GM18499 (cell line): ENCODE data around the gene MAGEB18.

Source experiments
- ATAC-seq: cut with Tn5 transposase; IDR thresholded peaks from one replicate; pipeline ENCODE4 v1.9.1; 2021; ENCODE audit warnings: moderate number of reproducible peaks; ENCODE audit not compliant: insufficient read depth, unreplicated experiment

Gene MAGEB18

DNA sequence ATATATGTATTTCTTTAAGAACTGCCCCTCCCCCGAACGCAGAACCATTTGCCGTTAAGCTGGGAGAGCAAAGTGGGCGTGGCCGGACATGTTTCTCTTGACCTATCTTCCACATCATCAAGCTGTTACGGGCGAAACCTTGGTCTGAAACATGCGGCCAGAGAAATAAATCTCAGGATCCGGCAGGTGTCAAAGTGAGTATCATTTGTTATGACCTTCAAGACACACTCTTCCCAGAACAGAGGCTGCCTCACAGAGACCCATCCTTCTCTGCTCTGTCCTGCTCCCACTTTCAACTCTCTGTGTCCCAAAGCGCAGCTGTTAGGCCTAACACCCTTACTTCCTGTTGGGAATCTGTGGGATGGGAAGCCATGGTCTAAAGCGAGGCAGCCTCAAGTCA, at the start of gene MAGEB18:
Gene MAGEB18 (plus strand): TSS at position 70 of the 400 bp plus-strand sequence. CDS start 643 bp downstream, outside the sequence.
- ATAC-seq, result no peak

DNA sequence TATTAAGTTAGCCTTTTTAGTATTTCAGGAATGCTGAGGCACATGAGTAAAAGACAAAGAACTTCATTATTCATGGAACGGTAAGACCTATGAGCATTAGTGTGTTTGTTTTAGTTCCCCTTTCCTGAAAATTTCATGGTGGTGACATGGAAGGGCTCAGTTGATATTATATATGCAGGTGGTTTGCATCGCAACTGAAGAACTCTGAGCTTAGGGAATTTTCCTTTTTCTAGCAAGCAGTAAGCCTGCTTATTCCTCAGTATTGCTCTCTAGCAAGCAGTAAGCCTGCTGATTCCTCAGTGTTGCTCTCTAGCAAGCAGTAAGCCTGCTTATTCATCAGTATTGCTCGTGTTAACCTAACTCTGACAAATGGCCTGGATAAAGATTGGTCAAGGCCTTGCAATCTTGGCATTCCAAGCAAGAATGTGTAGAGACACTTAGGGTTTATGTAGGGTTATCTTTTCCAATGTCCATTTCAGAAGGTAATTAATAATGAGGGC, 37.7 kb upstream of the MAGEB18 start:
- ATAC-seq, result no peak

- no peak for ATAC-seq
Measured at GRCh38 chrX:26109142-26109541, 29.0 kb upstream of the MAGEB18 start.

DNA sequence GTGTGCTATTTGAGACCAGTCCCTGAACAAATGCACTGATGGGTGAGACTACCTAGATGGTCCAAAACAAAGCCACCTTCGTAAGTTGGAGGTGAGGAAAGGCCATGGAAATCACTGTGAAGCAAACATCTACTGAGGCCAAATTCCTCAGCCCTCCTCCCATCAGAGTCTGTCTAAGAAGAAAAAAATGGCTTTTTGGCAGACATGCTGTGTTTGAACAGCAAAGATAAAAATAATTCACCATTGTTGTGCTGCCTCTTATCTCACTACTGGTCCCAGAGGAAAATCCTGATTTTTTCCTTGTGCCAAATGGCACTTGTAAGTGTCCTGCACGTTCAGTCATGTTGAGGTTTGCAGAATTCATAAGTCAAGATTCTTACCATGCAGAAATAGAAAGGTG, 7.9 kb downstream of the MAGEB18 start:
- ATAC-seq, result no peak

GRCh38 chrX:26160301-26160700, 22.2 kb downstream of the MAGEB18 start, which contains the start of gene MAGEB6B:
Gene MAGEB6B (plus strand): TSS chrX:26160601. CDS start chrX:26160601, 0 bp downstream.
- no peak for ATAC-seq
